GM12878 (cell line): Measurements from ENCODE around the gene NUP107. TPM values are rescaled to one million over a fixed set of nuclear protein-coding genes. Genes with fewer than 3 reads are reported as not detected.

Experiments
- ATAC-seq: fragments of 200-7000 bp; cut with Tn5 transposase; 3 replicates; pipeline ENCODE4 v1.9.1; 2020; ENCODE audit warnings: mild to moderate bottlenecking, moderate library complexity
- BruUV-seq: library from RNA; stranded (reverse); fragments of 400-500 nt; replicated peaks from 2 replicates; lab custom pipeline; 2021; lab: Mats Ljungman, UMichigan
- CTCF ChIA-PET: fragments of 300-600 bp; sonication (Branson Sonifier 250); formaldehyde crosslinking; extraction: SDS; loops from one replicate; lab custom pipeline; 2021; ENCODE audit warnings: inconsistent platforms; lab: Yijun Ruan, JAX
- POLR2A ChIA-PET: fragments of 350-600 bp; formaldehyde crosslinking; extraction: SDS; loops from one replicate; lab custom pipeline; 2021; ENCODE audit warnings: inconsistent platforms; lab: Charles Lee
- RAD21 ChIA-PET: fragments of 300-600 bp; sonication (Branson Sonifier 250); formaldehyde crosslinking; loops from one replicate; lab custom pipeline; 2023; ENCODE audit warnings: antibody characterized with exemption; ENCODE audit not compliant: unreplicated experiment; lab: Charles Lee
- SMC1A ChIA-PET: fragments of 300-600 bp; sonication (Branson Sonifier 250); formaldehyde crosslinking; loops from one replicate; lab custom pipeline; 2023; ENCODE audit not compliant: unreplicated experiment, uncharacterized antibody; lab: Charles Lee
- DNase-seq: peaks from one replicate; pipeline ENCODE4 v3.0.0-alpha.2; 2011; ENCODE audit warnings: low read depth, low spot score
- FAIRE-seq: peaks from 3 replicates; lab custom pipeline; 2011; peaks lifted over from hg19 to GRCh38; lab: Jason Lieb, UNC
- H2AFZ ChIP-seq: 2 replicates; pipeline ENCODE4 v1.6.0; 2011; ENCODE audit warnings: low read depth, low read length, control low read depth; ENCODE audit not compliant: control insufficient read depth
- H3K27ac ChIP-seq: 2 replicates; pipeline ENCODE4 v1.5.1; 2011; ENCODE audit warnings: control low read depth; ENCODE audit not compliant: control insufficient read depth, insufficient read depth
- H3K27me3 ChIP-seq, 2 experiments: replicated peaks in 1 of 2; 2 replicates each; pipeline versions ENCODE4 v1.6.0 to v1.6.1; 2011; ENCODE audit warnings: low read length in 1 of 2; ENCODE audit not compliant: control insufficient read depth in 2 of 2, insufficient read depth in 2 of 2
- H3K36me3 ChIP-seq, 2 experiments: 2 replicates each; pipeline ENCODE4 v1.5.1; 2011; ENCODE audit warnings: low read length in 1 of 2; ENCODE audit not compliant: control insufficient read depth in 2 of 2, insufficient read depth in 2 of 2
- H3K4me1 ChIP-seq: 2 replicates; pipeline ENCODE4 v1.6.1; 2011; ENCODE audit warnings: mild to moderate bottlenecking, low read length, moderate library complexity, mixed read lengths; ENCODE audit not compliant: control insufficient read depth, insufficient read depth
- H3K4me2 ChIP-seq: 2 replicates; pipeline ENCODE4 v1.6.0; 2011; ENCODE audit warnings: control low read depth; ENCODE audit not compliant: control insufficient read depth, insufficient read depth
- H3K4me3 ChIP-seq: fragments of 200-600 bp; sonication (generic); 2 replicates; pipeline ENCODE4 v1.5.1; 2016
- H3K79me2 ChIP-seq: 2 replicates; pipeline ENCODE4 v1.6.0; 2011; ENCODE audit warnings: low read length; ENCODE audit not compliant: control insufficient read depth, insufficient read depth
- H3K9ac ChIP-seq: 2 replicates; pipeline ENCODE4 v1.8.0; 2011; ENCODE audit warnings: low read length, control low read depth, mixed read lengths; ENCODE audit not compliant: control insufficient read depth, insufficient read depth
- H3K9me3 ChIP-seq: replicated peaks from 3 replicates; pipeline ENCODE4 v1.5.1; 2011; ENCODE audit warnings: mild to moderate bottlenecking, low read length; ENCODE audit not compliant: control insufficient read depth, insufficient read depth
- H4K20me1 ChIP-seq: 2 replicates; pipeline ENCODE4 v1.6.0; 2011; ENCODE audit not compliant: control insufficient read depth, insufficient read depth
- E2F4 ChIP-seq: IDR thresholded peaks from 2 replicates; pipeline ENCODE4 v1.6.1; 2012; ENCODE audit warnings: low read depth, low read length, improper control_type of control experiment
- MEF2B ChIP-seq: fragments of 450-650 bp; IDR thresholded peaks from 2 replicates; pipeline ENCODE4 v1.6.1; 2018; ENCODE audit warnings: mild to moderate bottlenecking, moderate library complexity; ENCODE audit not compliant: partially characterized antibody, poor library complexity, severe bottlenecking
- PAX8 ChIP-seq: fragments of 450-650 bp; IDR thresholded peaks from 2 replicates; pipeline ENCODE4 v1.6.1; 2017; ENCODE audit warnings: mild to moderate bottlenecking, moderate library complexity
- SMAD5 ChIP-seq: IDR thresholded peaks from 2 replicates; pipeline ENCODE4 v1.6.1; 2016; ENCODE audit warnings: antibody characterized with exemption, low read depth
- SMARCA5 ChIP-seq: fragments of 450-650 bp; IDR thresholded peaks from 2 replicates; pipeline ENCODE4 v1.6.1; 2017; ENCODE audit warnings: mild to moderate bottlenecking
- SREBF2 ChIP-seq: IDR thresholded peaks from 2 replicates; pipeline ENCODE4 v1.6.1; 2012; ENCODE audit warnings: mild to moderate bottlenecking, low read length
- SUPT20H ChIP-seq: IDR thresholded peaks from 2 replicates; pipeline ENCODE4 v1.6.1; 2011; ENCODE audit warnings: low read depth, mild to moderate bottlenecking, low read length, moderate library complexity, borderline replicate concordance; ENCODE audit not compliant: control insufficient read depth
- SUZ12 ChIP-seq: fragments of 200-600 bp; sonication (generic); IDR thresholded peaks from one replicate; pipeline ENCODE4 v1.6.1; 2018; ENCODE audit warnings: antibody characterized with exemption, mild to moderate bottlenecking; ENCODE audit not compliant: unreplicated experiment
- WGBS: methylation state at CpG from one replicate; pipeline ENCODE4 v1.1.6; 2016; ENCODE audit warnings: low lambda C conversion rate; ENCODE audit not compliant: insufficient replicate concordance, insufficient coverage; ENCODE audit errors: missing lambda C conversion rate; 5-methylcytosine and 5-hydroxymethylcytosine counted together
- in situ Hi-C: fragments of 300-500 bp; cut with MboI; formaldehyde crosslinking; loops from 9 replicates; pipeline ENCODE4 v1.14.3; 2018; ENCODE audit warnings: mixed read lengths
- intact Hi-C: fragments of 100-400 bp; cut with micrococcal nuclease; formaldehyde crosslinking; loops from one replicate; pipeline ENCODE4 v1.14.2; 2022; ENCODE audit not compliant: unreplicated experiment
- polyA plus RNA-seq, 11 experiments: library from polyadenylated mRNA; depleted of rRNA in 4 of 11; unstranded in 6 of 11; stranded (reverse) in 5 of 11; fragments of >200 nt; fragmentation: Nextera tagmentation in 4 of 11; fragmentation: Illumina TruSeq in 1 of 11; extraction: Ambion mirVana in 4 of 11; extraction: Trizol in 1 of 11; gene quantifications; 1 replicate in 1 of 11; 2 replicates in 10 of 11; pipeline versions ENCODE4 v1.2.1 to v1.2.3, GENCODE V29; 2011 to 2016; ENCODE audit warnings: inconsistent platforms in 2 of 11, missing spikeins in 2 of 11, low read depth in 1 of 11
- total RNA-seq, 4 experiments: library from RNA; depleted of rRNA in 3 of 4; stranded (reverse); fragments of >200 nt in 3 of 4; fragmentation: Illumina TruSeq in 1 of 4; extraction: Trizol in 1 of 4; gene quantifications; 2 replicates each; pipeline versions ENCODE4 v1.2.1 to v1.2.3, GENCODE V29; 2013 to 2021
- TF ChIP-seq, protein P1 (sequence below): fragments of 450-650 bp; formaldehyde crosslinking; IDR thresholded peaks from 2 replicates; pipeline ENCODE4 v1.5.0; 2022; ENCODE audit warnings: mild to moderate bottlenecking, missing genetic modification characterization
- TF ChIP-seq, protein P2 (sequence below): IDR thresholded peaks from 2 replicates; pipeline ENCODE4 v1.6.1; 2011; ENCODE audit warnings: low read depth, low read length, improper control_type of control experiment, borderline replicate concordance

The NUP107 gene
- total and polyA plus RNA-seq, 10 of the 15 experiments (the other 5 are each of a cell fraction or from before 2014, with no cell fraction given): 73.4 to 132 (median 92.4) TPM

- no peak for TF ChIP-seq MEF2B
- TF ChIP-seq, protein P1, sequence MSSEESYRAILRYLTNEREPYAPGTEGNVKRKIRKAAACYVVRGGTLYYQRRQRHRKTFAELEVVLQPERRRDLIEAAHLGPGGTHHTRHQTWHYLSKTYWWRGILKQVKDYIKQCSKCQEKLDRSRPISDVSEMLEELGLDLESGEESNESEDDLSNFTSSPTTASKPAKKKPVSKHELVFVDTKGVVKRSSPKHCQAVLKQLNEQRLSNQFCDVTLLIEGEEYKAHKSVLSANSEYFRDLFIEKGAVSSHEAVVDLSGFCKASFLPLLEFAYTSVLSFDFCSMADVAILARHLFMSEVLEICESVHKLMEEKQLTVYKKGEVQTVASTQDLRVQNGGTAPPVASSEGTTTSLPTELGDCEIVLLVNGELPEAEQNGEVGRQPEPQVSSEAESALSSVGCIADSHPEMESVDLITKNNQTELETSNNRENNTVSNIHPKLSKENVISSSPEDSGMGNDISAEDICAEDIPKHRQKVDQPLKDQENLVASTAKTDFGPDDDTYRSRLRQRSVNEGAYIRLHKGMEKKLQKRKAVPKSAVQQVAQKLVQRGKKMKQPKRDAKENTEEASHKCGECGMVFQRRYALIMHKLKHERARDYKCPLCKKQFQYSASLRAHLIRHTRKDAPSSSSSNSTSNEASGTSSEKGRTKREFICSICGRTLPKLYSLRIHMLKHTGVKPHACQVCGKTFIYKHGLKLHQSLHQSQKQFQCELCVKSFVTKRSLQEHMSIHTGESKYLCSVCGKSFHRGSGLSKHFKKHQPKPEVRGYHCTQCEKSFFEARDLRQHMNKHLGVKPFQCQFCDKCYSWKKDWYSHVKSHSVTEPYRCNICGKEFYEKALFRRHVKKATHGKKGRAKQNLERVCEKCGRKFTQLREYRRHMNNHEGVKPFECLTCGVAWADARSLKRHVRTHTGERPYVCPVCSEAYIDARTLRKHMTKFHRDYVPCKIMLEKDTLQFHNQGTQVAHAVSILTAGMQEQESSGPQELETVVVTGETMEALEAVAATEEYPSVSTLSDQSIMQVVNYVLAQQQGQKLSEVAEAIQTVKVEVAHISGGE (CRISPR knock-in tag): no peak
- TF ChIP-seq E2F4: no peak
- no peak for TF ChIP-seq SUPT20H
- TF ChIP-seq SUZ12: no peak
- no peak for TF ChIP-seq SREBF2
- TF ChIP-seq SMARCA5: no peak
- TF ChIP-seq, protein P2, sequence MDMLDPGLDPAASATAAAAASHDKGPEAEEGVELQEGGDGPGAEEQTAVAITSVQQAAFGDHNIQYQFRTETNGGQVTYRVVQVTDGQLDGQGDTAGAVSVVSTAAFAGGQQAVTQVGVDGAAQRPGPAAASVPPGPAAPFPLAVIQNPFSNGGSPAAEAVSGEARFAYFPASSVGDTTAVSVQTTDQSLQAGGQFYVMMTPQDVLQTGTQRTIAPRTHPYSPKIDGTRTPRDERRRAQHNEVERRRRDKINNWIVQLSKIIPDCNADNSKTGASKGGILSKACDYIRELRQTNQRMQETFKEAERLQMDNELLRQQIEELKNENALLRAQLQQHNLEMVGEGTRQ: no peak
- TF ChIP-seq SMAD5: no peak
- TF ChIP-seq PAX8: no peak
- no peak overlapping the region for H3K4me3 ChIP-seq
- no peaks in the 10 kb centered on the region for H3K27me3 ChIP-seq
- no peak overlapping the region for H3K4me2 ChIP-seq
- BruUV-seq: no TSS peak
- 94% methylated on average over 5 of the region's 5 CpGs for WGBS
- ChIA-PET SMC1A (no interaction called here), RAD21 (no interaction called here), POLR2A (no interaction called here), CTCF (no interaction called here)
- in situ Hi-C loops (no loop called here), intact Hi-C loops (no loop called here)
- H3K79me2 ChIP-seq: no peaks in the 10 kb centered on the region
- H2AFZ ChIP-seq: no peak overlapping the region
- no peaks in the 10 kb centered on the region for H4K20me1 ChIP-seq
- ATAC-seq (no peak), DNase-seq (no peak), FAIRE-seq (no peak)
- no peak overlapping the region for H3K9ac ChIP-seq
- H3K27ac ChIP-seq: no peak overlapping the region
- H3K36me3 ChIP-seq: peaks cover 0 to 2% of the 10 kb centered on the region in 2 experiments; a peak in 1 of 4 replicates
- H3K9me3 ChIP-seq: no peaks in the 10 kb centered on the region
- no peaks in the 10 kb centered on the region for H3K4me1 ChIP-seq
Measured at GRCh38 chr12:68759852-68760251, 73.1 kb downstream of the NUP107 start.
